H4 (cell line): ENCODE measurements around the gene ATP1B3. TPM values are rescaled to one million over a fixed set of nuclear protein-coding genes. Genes with fewer than 3 reads are reported as not detected.
A peak's percentile ranks its signal among the peaks of the same experiment; 100 is the strongest.
"Not testable (repeated sequence)": the region's sequence is repeated elsewhere in the genome, so short reads cannot be mapped to it uniquely, and the experiment has no call there.

Experiments
- DNase-seq: peaks from one replicate; pipeline ENCODE4 v3.0.0-alpha.2; 2015; ENCODE audit warnings: low spot score
- total RNA-seq: library from RNA; depleted of rRNA; stranded (reverse); fragments of >200 nt; shearing (Covaris generic); gene quantifications from 2 replicates; pipeline ENCODE4 v1.2.3, GENCODE V29; 2014

Gene ATP1B3
- total RNA-seq, 1 experiment from 2014 or later: 131 TPM

DNA sequence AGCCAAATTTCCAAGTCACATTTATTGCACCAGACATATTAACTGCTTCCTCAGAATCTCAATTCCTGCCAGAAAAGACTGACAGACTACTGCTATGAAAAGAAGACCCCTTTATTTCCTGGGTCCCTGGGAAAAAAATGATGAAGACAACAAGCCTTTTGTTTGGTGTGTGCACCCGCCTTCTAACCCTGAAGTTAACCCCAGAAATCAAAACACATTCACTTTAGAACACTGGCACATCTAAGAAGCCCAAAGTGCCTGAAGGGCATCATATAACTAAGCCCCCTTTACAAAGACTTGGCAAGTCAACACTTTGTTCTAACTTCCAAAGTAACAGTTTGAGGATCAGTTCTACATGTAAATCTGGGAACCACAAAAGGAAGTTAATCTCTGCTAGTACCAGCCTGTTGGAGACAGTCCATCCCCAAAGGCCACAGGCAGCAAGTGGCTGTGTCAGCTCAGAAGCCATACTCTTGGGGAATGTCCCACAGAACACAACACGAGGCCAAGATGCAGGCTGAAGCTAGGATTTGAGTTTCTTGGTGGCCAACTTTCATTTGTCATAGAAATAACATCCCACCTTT is 16.3 kb upstream of the ATP1B3 start:
- DNase-seq: no peak

DNA sequence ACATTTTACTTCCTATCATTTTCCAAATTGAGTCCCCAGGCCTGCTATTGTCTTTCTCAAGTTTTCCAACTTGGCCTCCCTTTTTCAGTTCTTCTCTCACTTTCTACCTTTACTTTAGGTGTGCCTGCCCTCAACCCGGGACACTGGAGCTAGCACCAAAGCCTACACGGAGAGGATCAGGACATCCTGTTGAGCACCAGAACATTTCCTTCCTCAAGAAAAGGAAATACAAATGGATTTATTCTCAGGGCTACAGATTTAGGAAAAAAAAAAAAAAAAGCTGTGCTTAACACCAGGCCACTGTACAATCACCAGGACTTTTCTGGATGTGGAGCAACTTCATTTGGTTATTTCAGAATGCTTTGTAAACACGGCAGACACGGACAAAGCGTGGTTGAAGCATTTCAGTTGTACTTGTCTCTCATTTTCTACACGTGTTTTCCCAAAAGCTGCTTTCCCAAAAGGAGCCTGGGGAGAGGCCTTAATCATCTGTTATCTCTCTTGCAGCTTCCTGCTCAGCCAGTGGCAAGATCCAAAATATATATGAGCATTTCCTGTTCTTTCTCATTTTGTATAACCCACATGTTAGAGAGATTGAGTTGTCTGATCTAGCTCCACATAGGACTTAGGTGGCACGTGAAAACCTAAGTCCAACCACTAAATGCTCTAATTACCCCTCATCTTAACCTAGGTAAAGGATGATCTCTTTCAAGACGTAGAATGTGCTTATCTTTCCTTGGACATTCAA is 15.5 kb upstream of the ATP1B3 start:
- no peak for DNase-seq

DNA sequence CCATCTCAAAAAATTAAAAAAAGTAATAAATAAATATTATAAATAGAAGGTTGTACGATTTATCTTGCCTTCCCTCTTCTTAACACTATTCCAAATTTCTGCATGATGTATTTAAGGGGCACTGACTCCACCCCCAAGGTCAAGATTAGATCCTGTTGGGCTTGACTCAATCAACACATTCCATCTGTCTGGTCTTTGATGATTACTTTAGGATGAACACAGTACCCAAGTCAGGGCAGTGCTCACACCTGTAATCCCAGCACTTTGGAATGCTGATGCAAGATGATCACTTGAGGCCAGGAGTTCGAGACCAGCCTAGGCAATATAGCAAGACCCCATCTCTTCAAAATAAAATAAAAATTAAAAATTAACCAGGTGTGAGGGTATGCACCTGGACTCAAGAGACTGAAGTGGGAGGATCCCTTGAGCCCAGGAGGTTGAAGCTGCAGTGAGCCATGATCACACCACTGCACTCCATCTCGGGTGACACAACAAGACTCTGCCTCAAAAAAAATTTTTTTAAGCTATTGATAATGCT is 14.1 kb upstream of the ATP1B3 start:
- no peak for DNase-seq

DNA sequence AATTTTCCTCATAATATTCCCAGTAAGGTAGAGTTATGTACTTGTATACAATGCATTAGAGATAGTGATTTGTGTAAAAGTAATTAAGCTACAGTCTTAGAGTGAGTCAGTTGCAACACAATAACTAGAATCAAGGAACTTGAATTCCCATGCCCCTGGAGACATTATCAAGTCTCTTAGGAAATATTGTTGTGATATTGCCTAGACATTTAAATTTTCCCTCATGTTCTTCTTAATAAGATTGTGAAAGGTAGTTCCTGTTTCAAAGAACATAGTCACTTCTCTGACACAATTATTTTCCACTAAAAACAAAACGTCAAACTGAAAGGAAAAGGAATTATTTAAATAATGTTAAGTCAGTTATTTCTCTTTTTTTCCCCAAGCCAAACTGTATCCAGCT is 13.0 kb upstream of the ATP1B3 start:
- DNase-seq: no peak

DNA sequence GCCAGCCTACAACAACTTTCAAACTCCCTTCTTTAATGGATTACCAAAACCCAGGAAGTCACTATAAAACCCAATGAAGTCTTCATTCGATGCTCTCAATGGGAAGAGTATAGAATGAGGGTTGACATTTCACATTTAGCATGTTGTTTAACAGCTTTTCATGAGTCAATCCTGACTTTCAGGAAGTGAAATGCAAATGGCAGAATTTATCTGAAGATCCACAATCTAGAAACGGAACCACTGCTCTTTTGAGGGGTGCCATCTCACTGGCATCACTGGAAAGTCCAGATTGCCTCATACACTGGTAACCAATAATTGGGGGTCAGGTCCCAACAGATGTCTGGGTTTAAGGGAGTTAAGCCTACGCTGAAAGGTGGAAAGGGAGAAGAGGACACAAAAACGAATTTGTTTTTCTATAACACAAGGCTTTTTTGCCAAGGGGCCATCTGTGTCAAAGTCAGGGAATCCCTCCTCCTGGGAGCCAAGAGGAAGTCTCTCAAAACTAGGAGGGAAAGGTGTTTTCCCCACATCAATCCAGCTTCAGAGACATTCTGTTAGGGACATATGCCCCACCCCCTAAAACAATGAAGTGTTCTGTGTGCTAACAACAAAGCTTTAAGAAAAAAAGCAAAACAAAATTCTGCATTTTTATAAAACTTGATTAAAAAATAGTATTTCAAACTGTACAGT is 12.0 kb upstream of the ATP1B3 start:
- no peak for DNase-seq

DNA sequence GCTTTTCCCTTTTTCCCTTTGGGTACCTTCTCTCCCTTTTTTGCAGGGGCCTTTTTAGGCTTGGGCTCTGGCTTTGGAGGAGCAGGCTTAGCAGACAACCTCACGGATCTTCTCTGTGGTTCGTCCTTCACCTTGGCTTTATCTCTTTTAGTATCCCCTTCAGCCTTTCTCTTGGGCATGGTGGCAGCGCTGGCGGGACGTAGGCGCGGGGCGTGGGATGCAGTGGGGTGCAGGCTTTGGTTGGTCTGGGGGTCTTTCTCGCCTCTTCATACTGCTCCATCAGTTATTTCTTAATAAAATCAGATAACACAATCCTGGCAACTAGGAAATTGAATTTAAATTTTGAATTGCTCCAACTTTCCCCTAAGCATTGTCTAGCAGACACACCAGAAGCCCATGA is 11.3 kb upstream of the ATP1B3 start:
- DNase-seq: no peak

DNA sequence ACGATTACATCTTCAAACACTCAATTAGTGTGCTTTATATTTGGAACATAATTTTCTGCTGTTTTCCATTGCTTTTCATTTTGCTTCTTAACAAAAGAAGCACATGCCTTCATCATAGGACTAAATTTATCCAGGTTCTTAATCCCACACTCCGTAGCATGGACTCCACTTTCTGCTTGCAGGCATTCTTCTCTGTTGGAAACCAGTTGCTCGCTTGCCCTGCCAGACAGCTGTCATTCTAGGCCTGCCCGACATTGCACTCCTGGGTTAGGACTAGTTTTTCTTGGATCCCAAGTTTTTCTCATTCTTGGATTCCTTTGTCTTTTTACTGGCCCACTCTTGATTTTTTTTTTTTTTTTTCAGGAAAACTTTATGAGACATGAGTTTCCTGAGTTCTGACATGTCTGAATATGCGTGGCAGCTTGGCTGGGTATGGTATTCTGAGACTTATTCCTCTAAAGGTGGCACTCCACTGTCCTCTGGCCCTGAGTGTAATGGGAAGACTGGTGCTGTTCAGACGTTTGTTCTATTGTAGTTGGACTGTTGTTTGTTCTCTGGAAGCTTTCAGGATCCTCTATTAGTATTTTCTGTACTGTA is 6.3 kb upstream of the ATP1B3 start:
- DNase-seq: no peak

DNA sequence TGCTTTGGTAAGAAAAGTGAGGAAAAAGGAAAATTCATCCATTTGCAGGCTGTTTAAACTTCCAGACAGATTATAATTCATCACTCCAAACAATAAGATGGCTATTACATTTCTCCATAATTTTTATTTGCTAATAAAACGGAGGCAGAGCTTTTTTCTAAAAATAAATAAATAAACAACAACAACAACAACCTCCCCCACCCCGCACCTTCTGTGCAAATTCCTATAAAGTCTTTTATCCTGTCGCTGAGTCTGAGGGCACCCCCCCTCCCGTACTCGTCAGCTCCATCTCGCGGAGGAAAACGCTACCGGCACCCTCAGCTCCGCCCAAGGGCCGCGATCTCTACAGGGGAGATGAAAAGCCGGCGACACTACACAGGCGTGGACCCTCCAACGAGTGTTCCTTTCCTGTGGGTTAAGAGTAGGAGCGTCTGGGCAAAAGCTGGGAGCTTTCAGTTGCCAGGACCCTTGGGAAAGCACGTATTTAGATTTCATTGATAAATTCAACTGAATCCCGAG is 1.0 kb upstream of the ATP1B3 start:
- peak; percentile 86 for DNase-seq

DNA sequence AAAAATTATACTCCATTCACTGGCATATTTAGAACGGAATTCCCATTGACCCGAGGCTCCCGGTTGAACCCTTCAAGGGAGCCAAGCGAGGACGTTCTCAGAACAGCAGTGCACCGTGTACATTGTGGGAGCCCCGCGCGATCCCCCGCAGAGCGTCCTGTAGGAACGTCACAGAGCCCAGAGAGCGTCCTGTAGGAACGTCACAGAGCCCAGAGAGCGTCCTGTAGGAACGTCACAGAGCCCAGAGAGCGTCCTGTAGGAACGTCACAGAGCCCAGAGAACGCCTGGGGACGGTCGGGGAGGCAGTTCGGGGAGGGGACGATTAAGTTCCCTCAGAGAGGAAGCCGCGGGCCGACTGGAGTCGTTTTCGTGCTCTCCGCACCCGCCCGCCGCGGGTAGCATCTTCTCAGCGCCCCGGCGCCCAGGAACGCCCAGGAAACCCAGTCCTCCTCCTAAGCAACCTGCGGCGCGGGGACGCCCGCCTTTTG is 506 bp upstream of the ATP1B3 start:
- peak; percentile 63 for DNase-seq

DNA sequence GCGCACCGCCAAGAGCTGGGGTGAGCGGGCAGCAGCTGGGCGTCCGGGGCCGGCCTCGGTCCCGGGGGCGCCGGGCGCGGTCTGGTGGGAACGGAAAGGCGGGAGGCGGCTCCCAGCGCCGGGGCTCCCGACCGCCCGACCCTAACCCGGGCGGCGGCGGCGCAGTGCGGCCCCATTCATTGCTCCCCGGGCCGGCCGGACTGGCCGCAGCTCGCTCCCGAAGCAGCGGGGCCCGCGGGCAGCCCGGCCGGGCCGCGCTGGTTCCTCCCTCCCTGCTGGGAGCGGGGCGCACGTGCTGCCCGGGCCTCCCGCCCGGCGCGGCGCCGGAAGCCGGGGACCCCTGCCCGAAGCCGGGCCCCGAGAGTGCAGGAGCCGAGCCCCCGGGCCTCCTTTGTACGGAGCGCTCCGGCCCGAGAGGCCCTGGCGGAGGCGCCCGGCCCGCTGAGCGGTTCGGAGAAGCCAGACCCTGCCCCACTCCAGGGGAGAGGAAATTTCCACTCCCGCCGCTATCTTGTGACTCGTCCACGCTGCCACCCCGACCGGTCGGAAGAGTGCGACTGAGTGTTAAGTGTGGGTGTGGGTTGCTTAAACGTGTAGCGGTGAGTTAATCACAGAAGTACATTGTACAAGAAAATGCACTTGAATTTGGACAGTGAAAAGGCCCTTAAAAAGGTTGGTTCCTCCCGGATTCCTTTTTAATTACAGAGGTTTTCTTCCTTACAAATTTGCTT is 613 bp downstream of the ATP1B3 start:
- peak; percentile 26 for DNase-seq

DNA sequence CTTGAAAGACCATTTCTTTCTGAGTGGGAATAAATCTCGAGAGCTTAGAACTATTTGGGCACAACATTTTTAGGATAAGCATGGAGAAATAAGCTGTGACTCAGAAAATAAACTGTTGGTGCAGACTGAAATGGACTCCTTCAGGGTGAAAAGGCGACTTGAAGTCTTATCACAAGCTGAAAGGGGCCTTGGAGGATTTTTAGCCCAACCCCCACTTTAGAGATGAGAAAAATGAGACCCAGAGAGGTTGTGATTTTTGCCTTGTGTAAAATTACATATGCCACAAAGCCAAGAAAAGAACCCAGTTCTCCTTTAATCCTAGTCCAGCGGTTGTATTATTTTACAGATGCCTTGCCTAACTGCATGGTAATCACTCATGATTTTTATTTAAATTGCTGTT is 1.5 kb downstream of the ATP1B3 start:
- DNase-seq: no peak

DNA sequence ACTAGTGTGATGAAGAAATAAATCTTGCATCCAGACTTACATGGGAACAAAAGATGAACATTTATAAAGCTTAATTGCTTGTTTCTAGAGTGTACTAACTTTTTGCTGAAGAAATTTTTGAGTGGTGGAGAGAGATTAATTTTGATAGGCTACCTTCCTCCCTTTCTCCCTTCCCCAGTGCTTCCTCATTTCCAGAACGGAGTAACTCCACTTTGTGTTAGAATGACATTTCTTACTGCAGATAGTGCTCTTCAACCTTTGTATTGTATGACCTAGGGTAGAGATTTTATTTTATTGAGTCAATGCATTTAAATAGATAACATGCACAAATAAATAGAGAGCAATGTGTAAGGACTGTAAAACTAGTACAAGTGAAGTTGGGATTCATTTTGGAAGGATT is 1.9 kb downstream of the ATP1B3 start:
- DNase-seq: no peak

DNA sequence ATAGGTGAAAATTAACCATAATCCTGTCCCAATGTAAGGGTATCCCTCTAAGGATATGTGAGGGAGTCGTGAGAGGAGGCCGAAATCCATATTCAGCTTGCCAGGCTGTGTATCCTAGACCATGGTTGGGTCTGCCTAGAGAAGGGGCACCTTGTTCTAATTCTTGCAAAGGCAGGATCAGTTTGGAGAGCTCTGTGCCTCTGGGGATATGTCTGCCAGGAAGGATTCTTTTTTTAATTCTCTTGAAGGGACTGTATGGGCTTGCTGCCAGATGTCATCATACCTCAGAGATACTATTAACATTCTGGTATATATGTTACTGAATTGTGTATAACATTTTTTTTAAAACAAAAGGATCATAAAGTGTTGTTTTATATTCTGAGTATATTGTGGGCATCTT is 2.4 kb downstream of the ATP1B3 start:
- DNase-seq: no peak

DNA sequence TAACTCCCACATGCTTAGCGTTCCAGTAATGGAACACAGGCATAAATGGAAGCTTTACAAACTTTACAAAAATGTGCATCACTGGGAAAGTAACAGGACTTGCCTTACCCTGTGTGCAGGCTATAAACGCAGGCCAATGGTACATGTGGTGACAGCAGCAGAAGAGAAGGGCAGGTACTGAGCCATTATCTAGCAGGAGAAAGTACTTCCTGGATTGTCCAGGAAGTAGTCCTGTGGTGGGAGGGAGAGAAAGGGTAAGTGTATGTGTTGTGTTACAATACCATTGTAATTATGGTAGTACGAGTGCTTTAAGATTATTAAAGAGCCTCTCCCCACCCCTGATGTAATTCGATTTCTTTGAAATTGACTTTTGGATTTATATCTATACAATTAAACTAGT is 5.3 kb downstream of the ATP1B3 start:
- no peak for DNase-seq

DNA sequence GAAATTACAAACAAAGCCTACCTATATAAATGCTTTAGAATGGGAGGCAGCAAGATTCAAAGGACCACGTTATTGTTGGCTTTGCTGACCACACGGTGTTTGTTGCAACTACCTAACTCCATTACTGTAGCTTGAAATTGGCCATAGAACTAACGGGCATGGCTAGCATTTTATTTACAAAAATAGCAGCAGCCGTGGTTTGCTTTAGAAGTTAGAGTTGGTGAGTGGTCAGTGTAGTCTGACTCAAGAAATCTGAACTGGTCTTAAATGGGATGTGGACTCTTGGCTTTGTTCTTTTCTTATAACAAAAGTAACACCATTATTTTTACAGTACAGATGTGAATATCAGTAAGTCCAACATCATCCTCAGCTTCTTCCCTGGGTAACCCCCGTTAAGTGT is 10.6 kb downstream of the ATP1B3 start:
- DNase-seq: no peak

DNA sequence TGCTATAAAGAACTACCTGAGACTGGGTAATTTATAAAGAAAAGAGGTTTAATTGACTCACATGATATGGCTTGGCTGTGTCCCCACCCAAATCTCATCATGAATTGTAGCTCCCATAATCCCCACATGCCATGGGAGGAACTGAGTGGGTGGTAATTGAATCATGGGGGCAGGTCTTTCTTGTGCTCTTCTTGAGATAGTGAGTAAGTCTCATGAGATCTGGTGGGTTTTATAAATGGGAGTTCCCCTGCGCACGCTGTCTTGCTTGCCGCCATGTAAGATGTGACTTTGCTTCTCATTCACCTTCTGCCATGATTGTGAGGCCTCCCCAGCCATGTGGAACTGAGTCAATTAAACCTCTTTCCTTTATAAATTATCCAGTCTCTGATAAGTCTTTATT is 12.1 kb downstream of the ATP1B3 start:
- not testable (repeated sequence) for DNase-seq

DNA sequence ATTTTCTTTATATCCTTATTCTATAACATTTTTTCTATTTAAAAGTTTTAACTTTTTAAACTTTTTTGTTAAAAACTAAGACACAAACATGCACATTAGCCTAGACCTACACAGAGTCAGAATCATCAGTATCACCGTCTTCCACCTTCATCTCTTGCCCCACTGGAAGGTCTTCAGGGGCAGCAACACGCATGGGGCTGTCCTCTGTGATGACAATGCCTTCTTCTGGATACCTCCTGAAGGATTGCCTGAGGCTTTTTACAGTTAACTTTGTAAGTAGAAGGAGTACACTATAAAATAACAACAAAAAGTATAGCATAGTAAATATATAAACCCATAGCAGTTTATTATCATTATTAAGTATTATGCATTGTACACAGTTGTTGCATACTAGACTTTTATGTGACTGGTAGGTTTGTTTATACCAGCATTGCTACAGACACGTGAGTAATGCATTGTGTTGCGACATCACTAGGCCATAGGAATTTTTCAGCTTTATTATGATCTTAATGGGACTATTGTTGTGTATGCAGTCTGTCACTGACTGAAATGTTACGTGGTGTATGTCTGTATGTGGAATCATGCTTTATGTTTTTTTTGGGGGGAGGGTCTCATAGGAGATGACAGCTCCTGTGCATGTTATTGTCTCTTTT is 18.2 kb downstream of the ATP1B3 start:
- DNase-seq: peak; percentile 70

DNA sequence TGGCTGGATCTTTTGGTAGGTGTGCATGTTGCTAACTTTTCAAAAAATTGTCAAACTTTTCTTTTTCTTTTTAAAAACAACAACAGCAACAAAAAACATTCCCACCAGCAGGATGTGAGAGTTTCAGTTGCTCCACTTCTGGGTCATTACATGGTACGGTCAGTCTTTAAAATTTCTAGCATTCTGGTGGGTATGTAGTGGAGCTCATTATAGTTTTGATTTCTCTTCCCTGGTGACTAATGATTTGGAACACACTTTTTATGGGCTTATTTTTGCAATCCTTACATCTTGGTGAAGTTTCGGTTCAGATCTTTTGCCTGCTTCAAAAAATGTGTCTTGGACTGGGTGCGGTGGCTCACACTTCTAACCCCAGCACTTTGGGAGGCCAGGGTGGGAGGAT is 19.3 kb downstream of the ATP1B3 start:
- no peak for DNase-seq

DNA sequence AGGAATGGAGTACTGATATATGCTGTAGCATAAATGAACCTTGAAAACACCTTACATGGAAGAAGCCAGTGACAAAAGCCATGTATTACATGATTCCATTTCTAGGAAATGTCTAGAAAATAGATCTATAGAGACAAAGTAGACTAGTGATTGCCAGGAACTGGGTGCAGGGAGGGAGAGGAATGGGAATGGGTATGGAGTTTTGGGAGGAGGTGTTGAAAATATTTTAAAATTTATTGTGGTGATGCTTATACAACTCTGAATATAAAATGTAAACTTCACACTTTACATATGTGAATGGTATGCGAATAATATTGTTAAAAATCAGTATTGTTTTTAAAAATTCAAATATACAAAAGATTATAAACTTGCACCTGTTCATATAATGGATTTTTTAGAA is 22.5 kb downstream of the ATP1B3 start:
- DNase-seq: no peak

DNA sequence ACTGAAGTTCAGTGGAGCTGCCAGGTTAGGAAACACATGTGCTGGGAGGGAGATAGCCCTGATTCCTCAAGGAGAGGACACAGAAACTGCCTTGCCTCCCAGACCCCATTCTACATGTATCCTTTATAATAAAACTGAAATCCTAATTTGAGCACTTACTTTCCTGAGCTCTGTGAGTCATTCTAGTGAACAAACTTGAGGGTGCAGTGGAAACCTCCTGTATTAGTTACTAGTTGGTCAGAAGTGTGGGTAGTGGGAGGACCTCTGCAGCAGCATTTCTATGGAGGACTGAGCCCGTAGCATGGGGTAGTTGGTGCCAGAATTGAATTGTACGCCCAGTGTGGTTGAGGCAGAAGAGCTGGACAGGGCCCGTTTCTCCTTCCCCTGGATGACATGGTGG is 23.9 kb downstream of the ATP1B3 start:
- no peak for DNase-seq

DNA sequence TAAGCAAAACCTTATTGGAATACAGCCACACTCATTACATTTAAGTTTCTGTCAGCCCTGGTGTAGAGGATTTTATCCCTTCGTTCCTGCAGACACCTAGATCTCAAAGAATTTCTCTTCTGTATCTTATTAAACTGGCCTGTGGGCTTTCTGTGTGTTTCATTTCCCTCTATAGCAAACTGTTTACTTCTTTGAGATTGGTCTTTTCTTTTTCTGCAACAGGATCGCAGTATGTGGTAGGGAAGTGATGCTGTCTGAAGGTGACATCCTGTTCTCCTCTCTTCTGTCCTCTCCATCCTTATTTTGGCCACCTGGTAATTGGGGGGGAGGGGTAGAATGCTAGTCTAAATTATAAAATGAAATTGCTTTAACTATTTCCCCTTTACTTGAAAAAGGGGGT is 25.5 kb downstream of the ATP1B3 start:
- DNase-seq: no peak
